CD4-positive, CD25-positive, alpha-beta regulatory T cell (primary cell): ENCODE data around the gene SYMPK. TPM values are rescaled to one million over a fixed set of nuclear protein-coding genes. Genes with fewer than 3 reads are reported as not detected.

ENCODE experiments used
- ATAC-seq, 2 donors: fragments of 150-1000 bp; cut with Tn5 transposase; one replicate each; pipeline ENCODE4 v1.10.0; 2021; ENCODE audit warnings: low read depth in 2 of 2, moderate number of reproducible peaks in 2 of 2, moderate library complexity in 1 of 2
- DNase-seq, 3 donors: peaks; one replicate each; pipeline versions ENCODE4 v3.0.0 to v3.0.0-alpha.2; 2012 to 2022; ENCODE audit warnings: mixed read lengths in 1 of 3
- H3K27ac ChIP-seq: one replicate; pipeline ENCODE4 v1.7.0; 2013; ENCODE audit warnings: mild to moderate bottlenecking, low read length; ENCODE audit not compliant: insufficient read depth, poor library complexity, severe bottlenecking
- H3K27me3 ChIP-seq: one replicate; pipeline ENCODE4 v1.7.0; 2013; ENCODE audit warnings: low read length; ENCODE audit not compliant: control insufficient read depth, insufficient read depth
- H3K36me3 ChIP-seq: one replicate; pipeline ENCODE4 v1.7.0; 2013; ENCODE audit warnings: mild to moderate bottlenecking, low read length, moderate library complexity; ENCODE audit not compliant: control insufficient read depth, insufficient read depth
- H3K4me1 ChIP-seq: 2 replicates; pipeline ENCODE4 v1.7.0; 2013; ENCODE audit warnings: mild to moderate bottlenecking, low read length; ENCODE audit not compliant: insufficient read depth, control insufficient read depth, poor library complexity, severe bottlenecking
- H3K4me3 ChIP-seq: one replicate; pipeline ENCODE4 v1.7.0; 2013; ENCODE audit warnings: low read depth, mild to moderate bottlenecking, low read length, moderate library complexity
- H3K9me3 ChIP-seq, 2 experiments: 1 replicate in 1 of 2; 2 replicates in 1 of 2; pipeline ENCODE4 v1.7.0; 2013; ENCODE audit warnings: low read length in 2 of 2, mild to moderate bottlenecking in 1 of 2, moderate library complexity in 1 of 2; ENCODE audit not compliant: control insufficient read depth in 2 of 2
- H3K27ac Mint-ChIP-seq, 3 donors: one replicate each; pipeline ENCODE4 v1.8.0; 2020 to 2022; ENCODE audit warnings: mild to moderate bottlenecking in 3 of 3, mixed read lengths in 3 of 3, moderate library complexity in 2 of 3
- H3K27me3 Mint-ChIP-seq: one replicate; pipeline ENCODE4 v1.8.0; 2022; ENCODE audit warnings: mild to moderate bottlenecking, mixed read lengths
- H3K36me3 Mint-ChIP-seq: one replicate; pipeline ENCODE4 v1.8.0; 2020; ENCODE audit warnings: mixed read lengths
- H3K4me1 Mint-ChIP-seq, 4 donors: one replicate each; pipeline ENCODE4 v1.8.0; 2020 to 2022; ENCODE audit warnings: mixed read lengths in 4 of 4, mild to moderate bottlenecking in 1 of 4
- H3K4me3 Mint-ChIP-seq, 4 donors: one replicate each; pipeline ENCODE4 v1.8.0; 2020 to 2022; ENCODE audit warnings: mild to moderate bottlenecking in 4 of 4, mixed read lengths in 4 of 4, moderate library complexity in 3 of 4
- H3K9me3 Mint-ChIP-seq, 7 donors: one replicate each; pipeline ENCODE4 v1.8.0; 2020 to 2022; ENCODE audit warnings: mixed read lengths in 7 of 7, mild to moderate bottlenecking in 3 of 7, moderate library complexity in 2 of 7
- polyA plus RNA-seq, 4 donors: library from polyadenylated mRNA; unstranded; fragments of 300-500 nt; fragmentation: Illumina TruSeq; gene quantifications; one replicate each; pipeline ENCODE4 v1.2.3, GENCODE V29; 2021
- total RNA-seq: library from RNA; stranded (reverse); gene quantifications from one replicate; pipeline ENCODE4 v1.2.3, GENCODE V29; 2022

Gene SYMPK
- total RNA-seq (87.6 TPM), polyA plus RNA-seq (10 to 100 TPM in 2 of 4 donors, 1 to 10 TPM in 2; 5.0 to 13.0 (median 8.6) TPM)

GRCh38 chr19:45862564-45863334 lies at the start of gene SYMPK:
Gene SYMPK (minus strand): TSS chr19:45863147. CDS start chr19:45854495, 8,652 bp downstream.
- peaks cover 25% of the 10 kb centered on the region for H3K4me1 ChIP-seq
- peak within 1 kb of the TSS; percentile 94 for H3K4me3 ChIP-seq
- H3K36me3 ChIP-seq: peaks cover 16% of the 10 kb centered on the region
- H3K36me3 Mint-ChIP-seq: peaks cover 8% of the 10 kb centered on the region
- H3K27me3 ChIP-seq: no peaks in the 10 kb centered on the region
- peak within 1 kb of the TSS; percentile 92 to 98 (median 94) for H3K4me3 Mint-ChIP-seq
- ATAC-seq (peak; percentile 99), DNase-seq (peak; percentile 98 to 99 (median 99))
- H3K9me3 Mint-ChIP-seq: peaks cover 0 to 5% (median 0%) of the 10 kb centered on the region in 7 donors
- H3K4me1 Mint-ChIP-seq: peaks cover 0 to 50% (median 25%) of the 10 kb centered on the region in 4 donors
- H3K27me3 Mint-ChIP-seq: peaks cover 34% of the 10 kb centered on the region
- H3K9me3 ChIP-seq: no peaks in the 10 kb centered on the region
- H3K27ac Mint-ChIP-seq: peak within 1 kb of the TSS; percentile 92 to 96 (median 94)
- peak within 1 kb of the TSS; percentile 88 for H3K27ac ChIP-seq

- Histone ChIP-seq H3K27ac (no peak overlapping the region), H3K9me3 (no peaks in the 10 kb centered on the region), H3K27me3 (no peaks in the 10 kb centered on the region), H3K4me3 (no peak overlapping the region), H3K4me1 (no peaks in the 10 kb centered on the region), H3K36me3 (no peaks in the 10 kb centered on the region)
- DNase-seq: no peak
- Mint-ChIP-seq H3K4me1 (peaks cover 0 to 2% (median 0%) of the 10 kb centered on the region in 4 donors), H3K27me3 (peaks cover 14% of the 10 kb centered on the region), H3K27ac (no peak overlapping the region), H3K36me3 (no peaks in the 10 kb centered on the region), H3K4me3 (no peak overlapping the region), H3K9me3 (peaks cover 0 to 2% (median 0%) of the 10 kb centered on the region in 7 donors)
- ATAC-seq: no peak
Observed at GRCh38 chr19:45911291-45911690, 48.3 kb upstream of the SYMPK start.

GRCh38 chr19:45908956-45909355 lies 46.0 kb upstream of the SYMPK start:
- Histone ChIP-seq H3K27me3 (no peaks in the 10 kb centered on the region), H3K9me3 (no peaks in the 10 kb centered on the region), H3K4me1 (no peaks in the 10 kb centered on the region), H3K27ac (no peak overlapping the region), H3K36me3 (no peaks in the 10 kb centered on the region), H3K4me3 (no peak overlapping the region)
- no peak for DNase-seq
- H3K9me3 Mint-ChIP-seq: peaks cover 0 to 4% (median 0%) of the 10 kb centered on the region in 7 donors
- peaks cover 0 to 2% (median 0%) of the 10 kb centered on the region in 4 donors for H3K4me1 Mint-ChIP-seq
- no peak for ATAC-seq
- H3K36me3 Mint-ChIP-seq: no peaks in the 10 kb centered on the region
- H3K27me3 Mint-ChIP-seq: peaks cover 11% of the 10 kb centered on the region
- H3K4me3 Mint-ChIP-seq: no peak overlapping the region
- H3K27ac Mint-ChIP-seq: no peak overlapping the region

- H3K4me1 Mint-ChIP-seq: peaks cover 0 to 14% (median 3%) of the 10 kb centered on the region in 4 donors
- peaks cover 0 to 4% (median 0%) of the 10 kb centered on the region in 7 donors for H3K9me3 Mint-ChIP-seq
- no peak overlapping the region for H3K27ac Mint-ChIP-seq
- Histone ChIP-seq H3K27ac (no peak overlapping the region), H3K9me3 (no peaks in the 10 kb centered on the region), H3K27me3 (no peaks in the 10 kb centered on the region), H3K36me3 (no peaks in the 10 kb centered on the region), H3K4me1 (peaks cover 17% of the 10 kb centered on the region), H3K4me3 (no peak overlapping the region)
- ATAC-seq: no peak
- H3K4me3 Mint-ChIP-seq: peak overlapping the region in 1 of 4 donors; percentile 44
- DNase-seq: no peak
- no peaks in the 10 kb centered on the region for H3K36me3 Mint-ChIP-seq
- peaks cover 16% of the 10 kb centered on the region for H3K27me3 Mint-ChIP-seq
Observed at GRCh38 chr19:45906221-45906620, 43.3 kb upstream of the SYMPK start.

- Mint-ChIP-seq H3K4me1 (peaks cover 0 to 24% (median 12%) of the 10 kb centered on the region in 4 donors), H3K9me3 (peaks cover 0 to 4% (median 0%) of the 10 kb centered on the region in 7 donors), H3K36me3 (peaks cover 3% of the 10 kb centered on the region), H3K4me3 (no peak overlapping the region), H3K27me3 (peaks cover 14% of the 10 kb centered on the region), H3K27ac (no peak overlapping the region)
- no peaks in the 10 kb centered on the region for H3K9me3 ChIP-seq
- no peaks in the 10 kb centered on the region for H3K27me3 ChIP-seq
- peaks cover 4% of the 10 kb centered on the region for H3K36me3 ChIP-seq
- no peak overlapping the region for H3K4me3 ChIP-seq
- DNase-seq: no peak
- no peak overlapping the region for H3K27ac ChIP-seq
- no peak for ATAC-seq
- peaks cover 27% of the 10 kb centered on the region for H3K4me1 ChIP-seq
Observed at GRCh38 chr19:45905011-45905410, 42.1 kb upstream of the SYMPK start.

GRCh38 chr19:45902651-45903625 lies 40.0 kb upstream of the SYMPK start:
- H3K4me3 ChIP-seq: peak overlapping the region; percentile 68
- peak; percentile 79 to 80 for ATAC-seq

GRCh38 chr19:45901912-45902650 lies 39.1 kb upstream of the SYMPK start, which contains the start of gene MYPOP:
Gene MYPOP (minus strand): TSS chr19:45902613. CDS start chr19:45901773, 840 bp downstream.
- peaks cover 11% of the 10 kb centered on the region for H3K27me3 Mint-ChIP-seq
- H3K9me3 Mint-ChIP-seq: peaks cover 0 to 4% (median 0%) of the 10 kb centered on the region in 7 donors
- peaks cover 0 to 34% (median 16%) of the 10 kb centered on the region in 4 donors for H3K4me1 Mint-ChIP-seq
- Histone ChIP-seq H3K27me3 (no peaks in the 10 kb centered on the region), H3K9me3 (no peaks in the 10 kb centered on the region), H3K4me1 (peaks cover 27% of the 10 kb centered on the region), H3K36me3 (peaks cover 10% of the 10 kb centered on the region), H3K27ac (peak within 1 kb of the TSS; percentile 85), H3K4me3 (peak within 1 kb of the TSS; percentile 79)
- DNase-seq (peak in 1 of 3 donors; percentile 17), ATAC-seq (no peak)
- peak within 1 kb of the TSS; percentile 88 to 94 (median 93) for H3K27ac Mint-ChIP-seq
- H3K4me3 Mint-ChIP-seq: peak within 1 kb of the TSS; percentile 93 to 97 (median 96)
- peaks cover 10% of the 10 kb centered on the region for H3K36me3 Mint-ChIP-seq

More at GRCh38 chr19:45902651-45903625, 40.0 kb upstream of the SYMPK start:
- peak overlapping the region; percentile 93 to 97 (median 96) for H3K4me3 Mint-ChIP-seq
- H3K27ac ChIP-seq: peak overlapping the region; percentile 85
- H3K36me3 ChIP-seq: peaks cover 10% of the 10 kb centered on the region
- H3K4me1 Mint-ChIP-seq: peaks cover 0 to 34% (median 16%) of the 10 kb centered on the region in 4 donors
- DNase-seq: peak; percentile 97 to 100 (median 99)
- peaks cover 0 to 4% (median 0%) of the 10 kb centered on the region in 7 donors for H3K9me3 Mint-ChIP-seq
- peaks cover 27% of the 10 kb centered on the region for H3K4me1 ChIP-seq
- peaks cover 10% of the 10 kb centered on the region for H3K36me3 Mint-ChIP-seq
- no peaks in the 10 kb centered on the region for H3K27me3 ChIP-seq
- peaks cover 11% of the 10 kb centered on the region for H3K27me3 Mint-ChIP-seq
- peak overlapping the region; percentile 77 to 93 (median 89) for H3K27ac Mint-ChIP-seq
- H3K9me3 ChIP-seq: no peaks in the 10 kb centered on the region
